H9 (cell line): Measurements from ENCODE around the gene MED13L. TPM values are rescaled to one million over a fixed set of nuclear protein-coding genes. Genes with fewer than 3 reads are reported as not detected.

Experiments used
- DNase-seq: peaks from one replicate; pipeline ENCODE4 v3.0.0-alpha.2; 2017
- H2AFZ ChIP-seq: one replicate; pipeline ENCODE4 v1.6.1; 2013; ENCODE audit warnings: mild to moderate bottlenecking, low read length, control low read depth, moderate library complexity
- H2AK5ac ChIP-seq: 2 replicates; pipeline ENCODE4 v1.6.1; 2013; ENCODE audit warnings: low read length, control low read depth, mixed read lengths; ENCODE audit not compliant: insufficient read length
- H2BK120ac ChIP-seq: one replicate; pipeline ENCODE4 v1.6.1; 2013; ENCODE audit warnings: low read depth, mild to moderate bottlenecking, low read length, control low read depth, inconsistent platforms; ENCODE audit not compliant: poor library complexity, severe bottlenecking
- H2BK12ac ChIP-seq: 2 replicates; pipeline ENCODE4 v1.6.1; 2013; ENCODE audit warnings: low read length, control low read depth, mixed read lengths, low read depth; ENCODE audit not compliant: insufficient read length
- H2BK15ac ChIP-seq: 2 replicates; pipeline ENCODE4 v1.6.1; 2013; ENCODE audit warnings: low read depth, low read length, control low read depth
- H2BK20ac ChIP-seq: one replicate; pipeline ENCODE4 v1.6.1; 2013; ENCODE audit warnings: low read depth, mild to moderate bottlenecking, low read length, control low read depth, inconsistent platforms; ENCODE audit not compliant: poor library complexity, severe bottlenecking
- H2BK5ac ChIP-seq: 2 replicates; pipeline ENCODE4 v1.6.1; 2013; ENCODE audit warnings: low read length, control low read depth, mixed read lengths; ENCODE audit not compliant: insufficient read length
- H3K14ac ChIP-seq: 2 replicates; pipeline ENCODE4 v1.6.1; 2013; ENCODE audit warnings: low read length, control low read depth; ENCODE audit not compliant: insufficient read depth
- H3K18ac ChIP-seq: 2 replicates; pipeline ENCODE4 v1.6.1; 2013; ENCODE audit warnings: low read depth, mild to moderate bottlenecking, mixed read lengths, low read length, control low read depth; ENCODE audit not compliant: insufficient read length
- H3K23ac ChIP-seq: 2 replicates; pipeline ENCODE4 v1.6.1; 2013; ENCODE audit warnings: low read length, control low read depth, mixed read lengths, low read depth; ENCODE audit not compliant: insufficient read length
- H3K23me2 ChIP-seq: 2 replicates; pipeline ENCODE4 v1.6.1; 2013; ENCODE audit warnings: low read depth, mild to moderate bottlenecking, mixed read lengths, low read length, control low read depth; ENCODE audit not compliant: insufficient read length, poor library complexity, severe bottlenecking
- H3K27ac ChIP-seq: 2 replicates; pipeline ENCODE4 v1.5.1; 2013; ENCODE audit warnings: low read length, control low read depth, mixed read lengths, low read depth; ENCODE audit not compliant: insufficient read length
- H3K27me3 ChIP-seq: 2 replicates; pipeline ENCODE4 v1.6.1; 2013; ENCODE audit warnings: low read length, control low read depth, inconsistent platforms; ENCODE audit not compliant: insufficient read depth
- H3K4ac ChIP-seq: 2 replicates; pipeline ENCODE4 v1.6.1; 2013; ENCODE audit warnings: low read depth, mild to moderate bottlenecking, control low read depth, inconsistent platforms, low read length, moderate library complexity
- H3K4me1 ChIP-seq: 2 replicates; pipeline ENCODE4 v1.6.1; 2013; ENCODE audit warnings: low read length, control low read depth, inconsistent platforms; ENCODE audit not compliant: insufficient read depth
- H3K4me2 ChIP-seq: 2 replicates; pipeline ENCODE4 v1.6.1; 2013; ENCODE audit warnings: low read length, control low read depth, mixed read lengths; ENCODE audit not compliant: insufficient read length, insufficient read depth
- H3K56ac ChIP-seq: 2 replicates; pipeline ENCODE4 v1.6.1; 2013; ENCODE audit warnings: low read depth, mild to moderate bottlenecking, mixed read lengths, low read length, control low read depth; ENCODE audit not compliant: insufficient read length
- H3K79me1 ChIP-seq: 2 replicates; pipeline ENCODE4 v1.6.1; 2013; ENCODE audit warnings: low read depth, mild to moderate bottlenecking, moderate library complexity, low read length, control low read depth, inconsistent platforms; ENCODE audit not compliant: insufficient read depth, poor library complexity, severe bottlenecking
- H3K79me2 ChIP-seq: 2 replicates; pipeline ENCODE4 v1.6.1; 2013; ENCODE audit warnings: low read length, control low read depth, inconsistent platforms; ENCODE audit not compliant: insufficient read depth
- H3K9ac ChIP-seq: 2 replicates; pipeline ENCODE4 v1.6.1; 2013; ENCODE audit warnings: low read length, control low read depth, mixed read lengths; ENCODE audit not compliant: insufficient read length; ENCODE audit errors: extremely low read depth
- H3K9me3 ChIP-seq: one replicate; pipeline ENCODE4 v1.6.1; 2013; ENCODE audit warnings: low read depth, low read length, inconsistent platforms; ENCODE audit not compliant: control insufficient read depth
- H3T11ph ChIP-seq: one replicate; pipeline ENCODE4 v1.6.1; 2013; ENCODE audit warnings: mild to moderate bottlenecking, low read length, control low read depth, inconsistent platforms
- H4K20me1 ChIP-seq: one replicate; pipeline ENCODE4 v1.6.1; 2013; ENCODE audit not compliant: control insufficient read depth, insufficient read length, insufficient read depth
- H4K5ac ChIP-seq: 2 replicates; pipeline ENCODE4 v1.6.1; 2013; ENCODE audit warnings: low read depth, mild to moderate bottlenecking, mixed read lengths, low read length, control low read depth; ENCODE audit not compliant: insufficient read length
- H4K8ac ChIP-seq: replicated peaks from 2 replicates; pipeline ENCODE4 v1.6.1; 2013; ENCODE audit warnings: low read length, control low read depth, mixed read lengths, low read depth; ENCODE audit not compliant: insufficient read length
- H4K91ac ChIP-seq: 2 replicates; pipeline ENCODE4 v1.6.1; 2013; ENCODE audit warnings: low read depth, mild to moderate bottlenecking, moderate library complexity, mixed read lengths, low read length, control low read depth; ENCODE audit not compliant: insufficient read length
- H3K27ac Mint-ChIP-seq, 3 experiments: 2 replicates in 2 of 3; 3 replicates in 1 of 3; pipeline ENCODE4 v1.8.0; 2020 to 2021; ENCODE audit warnings: mixed read lengths in 3 of 3, mild to moderate bottlenecking in 1 of 3, moderate library complexity in 1 of 3
- H3K27me3 Mint-ChIP-seq: 2 replicates; pipeline ENCODE4 v1.8.0; 2021; ENCODE audit warnings: low read depth, mild to moderate bottlenecking, moderate library complexity, mixed read lengths
- H3K36me3 Mint-ChIP-seq, 3 experiments: 2 replicates in 2 of 3; 3 replicates in 1 of 3; pipeline ENCODE4 v1.8.0; 2020 to 2021; ENCODE audit warnings: low read depth in 3 of 3, mixed read lengths in 3 of 3; ENCODE audit not compliant: insufficient read depth in 1 of 3
- H3K4me1 Mint-ChIP-seq, 2 experiments: 2 replicates each; pipeline ENCODE4 v1.8.0; 2020; ENCODE audit warnings: mixed read lengths in 2 of 2
- H3K4me3 Mint-ChIP-seq, 2 experiments: 2 replicates in 1 of 2; 3 replicates in 1 of 2; pipeline ENCODE4 v1.8.0; 2020 to 2021; ENCODE audit warnings: mild to moderate bottlenecking in 2 of 2, mixed read lengths in 2 of 2, moderate library complexity in 1 of 2
- H3K9me3 Mint-ChIP-seq, 2 experiments: 2 replicates in 1 of 2; 3 replicates in 1 of 2; pipeline ENCODE4 v1.8.0; 2020; ENCODE audit warnings: mild to moderate bottlenecking in 2 of 2, mixed read lengths in 2 of 2, moderate library complexity in 1 of 2
- CTCF ChIP-seq: fragments of 200-600 bp; sonication (generic); conservative IDR thresholded peaks from 3 replicates; pipeline ENCODE4 v1.8.0; 2021; ENCODE audit warnings: antibody characterized with exemption, mild to moderate bottlenecking
- WGBS: extraction: QIAGEN DNeasy Blood & Tissue Kit; methylation state at CpG from one replicate; pipeline ENCODE4 v1.1.7; 2013; ENCODE audit warnings: missing lambda C conversion rate, low lambda C conversion rate, mixed read lengths; ENCODE audit not compliant: insufficient read length; ENCODE audit errors: extremely low coverage; 5-methylcytosine and 5-hydroxymethylcytosine counted together
- total RNA-seq: library from RNA; stranded (reverse); gene quantifications from 2 replicates; pipeline ENCODE4 v1.2.1, GENCODE V29; 2021

The MED13L gene
- total RNA-seq, 1 experiment from 2014 or later, result 52.4 TPM

DNA sequence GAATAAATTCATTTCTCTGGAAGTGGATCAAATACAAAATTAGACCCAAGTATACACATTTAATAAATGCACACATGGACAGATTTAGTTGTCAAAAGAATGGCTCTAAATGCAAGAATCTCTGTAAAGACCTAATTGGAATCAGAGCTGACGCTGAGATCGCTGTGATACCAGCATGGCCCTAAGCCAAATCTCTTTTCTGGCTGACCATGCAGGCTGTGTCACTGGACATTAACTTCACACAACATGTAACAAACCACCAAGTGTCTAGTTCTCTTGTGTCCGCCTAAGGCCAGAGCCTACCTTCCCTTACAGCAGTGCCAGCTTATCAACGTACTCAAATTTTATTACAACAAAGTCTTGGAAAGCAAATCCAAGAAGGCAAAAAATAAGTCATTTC, 127.5 kb downstream of the MED13L start:
- no peak overlapping the region for H3K56ac ChIP-seq
- no peaks in the 10 kb centered on the region for H3K79me1 ChIP-seq
- peaks cover 5% of the 10 kb centered on the region; the same call in 1 of the 2 replicates for H3K4me1 ChIP-seq
- H3K23ac ChIP-seq, result no peak overlapping the region
- no peak for DNase-seq
- no peak overlapping the region for H2AFZ ChIP-seq
- no peaks in the 10 kb centered on the region for H3K27me3 Mint-ChIP-seq
- no CpG with 5 or more reads among the region's 4 CpGs for WGBS
- H3K4me3 Mint-ChIP-seq, result no peak overlapping the region
- H2BK5ac ChIP-seq, result no peak overlapping the region
- H3K4ac ChIP-seq, result no peak overlapping the region
- no peak overlapping the region for H4K5ac ChIP-seq
- H3K27ac ChIP-seq, result no peak overlapping the region
- H4K8ac ChIP-seq, result no peak overlapping the region
- H3K36me3 Mint-ChIP-seq, result 0 out of 7 replicates have a peak, but pooled peaks cover 0 to 4% (median 0%) of the 10 kb centered on the region in 3 experiments
- H3K4me1 Mint-ChIP-seq, result peaks cover 35 to 53% of the 10 kb centered on the region in 2 experiments
- no peak overlapping the region for H3K4me2 ChIP-seq
- no peaks in the 10 kb centered on the region for H3K9me3 Mint-ChIP-seq
- no peaks in the 10 kb centered on the region for H3K27me3 ChIP-seq
- H3K18ac ChIP-seq, result no peak overlapping the region
- H3K14ac ChIP-seq, result no peak overlapping the region
- peaks cover 6% of the 10 kb centered on the region for H3K79me2 ChIP-seq
- no peak overlapping the region for H2BK15ac ChIP-seq
- TF ChIP-seq CTCF, result no peak
- no peak overlapping the region for H2BK120ac ChIP-seq
- H2AK5ac ChIP-seq, result no peak overlapping the region
- no peaks in the 10 kb centered on the region for H4K20me1 ChIP-seq
- no peak overlapping the region for H2BK20ac ChIP-seq
- no peak overlapping the region for H2BK12ac ChIP-seq
- H3K23me2 ChIP-seq, result no peaks in the 10 kb centered on the region
- no peaks in the 10 kb centered on the region for H3K9me3 ChIP-seq
- H4K91ac ChIP-seq, result no peak overlapping the region
- H3T11ph ChIP-seq, result no peak overlapping the region
- no peak overlapping the region for H3K27ac Mint-ChIP-seq
- no peak overlapping the region for H3K9ac ChIP-seq
